NK-92 treated with Interleukin-12 subunit alpha and Interleukin-12 subunit beta, amount 100 ng/mL, for 24 hours (cell line): ENCODE results near the gene C1QA.

Source experiments
- DNase-seq: peaks from one replicate; lab custom pipeline; 2025; lab: John Stamatoyannopoulos, UW

C1QA gene

GRCh38 chr1:22612671-22613571 is 23.5 kb upstream of the C1QA start:
- DNase-seq: no peak

DNA sequence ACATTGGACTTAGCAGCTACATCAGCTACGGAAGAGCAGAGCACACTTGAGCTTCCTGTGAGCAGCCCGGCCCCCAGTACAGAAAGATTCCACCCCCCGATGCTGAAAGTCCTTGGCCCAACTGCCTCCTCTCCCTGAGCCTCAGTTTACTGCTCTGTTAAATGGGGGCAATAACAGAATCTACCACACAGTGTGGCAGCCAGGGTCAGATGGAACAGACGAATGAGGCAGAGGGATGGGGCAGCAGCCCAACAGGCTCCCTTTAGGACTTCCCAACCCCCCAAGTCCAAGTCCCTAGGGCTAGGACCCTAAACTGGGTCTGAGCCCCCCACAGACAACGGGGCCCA is 22.9 kb upstream of the C1QA start:
- no peak for DNase-seq

GRCh38 chr1:22613951-22614350 is 22.5 kb upstream of the C1QA start:
- DNase-seq: no peak

DNA sequence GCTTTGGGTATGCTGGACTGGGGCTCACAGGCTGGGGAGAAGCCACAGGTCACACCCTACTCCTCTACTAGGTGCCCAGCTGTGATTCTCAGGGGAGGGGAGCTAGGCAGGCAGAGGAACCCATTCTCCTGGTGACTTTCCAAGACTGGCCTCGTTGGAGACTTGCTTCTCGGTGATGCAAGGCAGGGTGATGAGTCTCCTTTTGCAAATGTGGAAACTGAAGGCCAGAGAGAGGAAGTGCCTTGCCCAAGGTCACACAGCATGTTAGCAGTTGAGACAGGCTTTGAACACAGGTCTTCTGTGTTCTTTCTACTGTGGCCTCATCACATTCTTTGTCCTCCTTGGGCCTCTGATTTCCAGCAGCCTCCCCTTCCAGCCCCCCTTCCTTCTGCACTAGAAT is 20.5 kb upstream of the C1QA start:
- DNase-seq: no peak

DNA sequence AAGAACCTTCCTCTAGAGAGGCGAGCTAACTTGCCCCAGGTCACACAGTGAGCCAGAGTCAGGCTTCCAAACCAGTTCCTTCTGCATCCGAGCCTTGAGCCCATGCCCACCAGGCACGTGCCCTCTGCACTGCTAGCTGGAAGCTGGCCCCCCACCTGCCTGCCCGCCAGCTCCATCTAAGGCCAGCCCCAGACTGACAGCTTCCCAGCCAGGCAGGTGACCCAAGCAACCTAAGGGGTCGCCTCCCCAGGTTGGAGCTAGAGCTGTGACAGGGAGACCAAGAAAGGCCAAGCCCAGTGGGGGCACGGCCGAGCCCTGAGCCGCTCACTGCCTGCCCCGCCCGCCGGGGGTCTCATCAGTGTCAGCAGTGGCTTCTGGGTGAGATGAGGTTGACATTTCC is 19.9 kb upstream of the C1QA start:
- DNase-seq: no peak

DNA sequence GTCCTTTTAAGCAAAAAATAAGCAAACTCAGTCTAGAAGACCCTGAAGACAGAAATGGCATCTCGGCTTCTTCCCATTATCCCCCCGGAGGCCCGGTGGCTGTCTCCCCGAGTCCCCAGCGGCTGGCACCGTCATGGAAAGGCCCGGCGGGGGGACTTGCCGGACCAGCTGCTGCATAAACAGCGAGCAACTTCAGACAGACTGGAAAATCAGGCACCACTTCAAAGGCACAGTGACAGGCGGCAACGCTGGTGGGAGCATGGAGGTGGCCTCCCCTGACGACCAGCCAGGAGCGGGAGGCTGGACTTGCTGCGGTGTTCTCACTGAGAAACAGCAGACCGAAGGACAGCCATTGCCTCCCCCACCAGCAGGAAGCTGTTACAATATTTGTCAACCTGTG is 18.4 kb upstream of the C1QA start:
- no peak for DNase-seq

DNA sequence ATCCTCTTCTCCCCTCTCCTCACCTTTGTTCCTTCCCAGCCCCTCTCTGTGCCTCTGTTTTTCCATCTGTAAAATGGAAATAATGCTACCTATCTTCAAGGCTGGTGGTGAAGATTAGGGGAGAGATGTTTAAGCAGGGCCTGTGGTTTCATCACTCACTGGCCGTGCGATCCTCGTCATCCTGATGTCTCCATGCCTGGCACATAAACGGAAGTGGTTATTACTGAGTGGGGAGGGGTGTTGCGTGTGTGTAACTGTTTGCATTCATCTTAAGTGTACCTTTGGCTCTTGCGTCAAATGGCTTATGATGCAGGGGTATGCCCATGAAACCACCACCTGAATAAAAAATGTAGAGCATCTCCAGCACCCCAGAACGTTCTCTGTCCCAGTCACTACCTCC is 17.2 kb upstream of the C1QA start:
- peak; percentile 63 for DNase-seq

DNA sequence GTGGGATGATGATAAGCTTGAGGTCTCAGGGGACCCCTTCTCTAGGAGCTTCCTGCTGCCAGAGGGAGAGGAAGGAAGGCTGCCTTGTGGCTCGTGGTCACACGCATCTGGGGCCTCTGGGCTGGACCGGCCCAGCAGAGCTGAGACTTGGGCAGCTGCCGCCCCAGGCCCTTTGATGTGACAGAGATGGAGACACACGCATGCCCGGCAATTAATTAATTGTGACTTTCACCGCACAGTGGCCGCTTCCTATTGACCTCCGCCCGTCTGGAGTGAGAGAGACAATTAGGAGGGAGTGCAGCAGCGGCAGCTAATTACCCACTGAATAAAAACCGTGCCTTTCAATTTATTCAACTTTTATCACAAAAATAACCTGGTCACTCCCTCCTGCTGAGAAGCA is 16.6 kb upstream of the C1QA start:
- no peak for DNase-seq

DNA sequence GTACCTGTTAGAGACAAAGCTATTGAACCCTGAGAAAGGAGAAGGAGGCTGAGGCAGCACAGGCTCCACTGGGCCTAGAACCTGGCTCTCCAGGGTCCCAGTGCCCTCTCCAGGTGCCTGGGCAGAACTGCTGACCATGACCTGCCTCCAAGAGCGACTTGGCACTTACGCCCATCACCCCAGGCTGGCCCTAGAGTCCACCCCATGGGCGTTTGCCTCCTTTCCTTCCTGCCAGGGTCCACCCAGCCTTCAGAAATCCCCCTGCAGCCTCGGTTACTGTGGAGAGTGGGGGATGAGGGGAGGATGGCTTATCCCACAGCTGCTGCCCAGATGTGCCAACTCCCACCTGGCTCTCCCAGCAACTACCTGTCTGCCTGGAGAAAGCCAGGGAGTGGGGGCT is 14.7 kb upstream of the C1QA start:
- no peak for DNase-seq

DNA sequence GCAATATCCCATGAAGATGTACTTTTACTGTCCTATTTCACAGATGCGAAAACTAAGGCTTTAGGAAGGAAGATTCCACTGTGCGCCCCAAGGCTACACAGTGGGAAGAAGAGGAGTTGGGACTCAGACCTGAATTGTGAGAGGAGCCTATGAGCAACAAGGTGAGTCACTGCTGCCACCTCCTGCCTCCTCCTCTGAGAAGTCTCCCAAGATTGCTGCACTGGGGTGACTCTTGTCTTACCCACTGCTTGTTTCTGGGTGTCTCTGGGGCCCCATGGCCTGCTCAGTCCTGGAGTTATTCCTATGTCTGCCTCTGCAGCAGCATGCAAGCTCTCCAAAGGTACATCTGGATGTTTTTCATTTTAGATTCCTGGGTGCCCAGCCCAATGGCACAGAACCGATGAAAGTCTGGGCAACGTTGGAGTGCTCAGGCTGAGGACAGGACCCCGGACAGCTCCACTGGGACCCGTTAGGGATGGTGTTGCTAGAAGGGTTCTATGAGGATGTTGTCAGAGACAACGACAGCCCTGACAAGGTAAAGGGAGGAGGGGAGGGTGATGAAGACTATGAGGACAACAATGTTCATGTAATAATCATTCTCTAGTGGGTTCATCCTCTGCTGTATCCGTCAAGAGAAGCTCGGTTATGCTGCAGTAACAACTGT is 11.0 kb upstream of the C1QA start:
- no peak for DNase-seq

DNA sequence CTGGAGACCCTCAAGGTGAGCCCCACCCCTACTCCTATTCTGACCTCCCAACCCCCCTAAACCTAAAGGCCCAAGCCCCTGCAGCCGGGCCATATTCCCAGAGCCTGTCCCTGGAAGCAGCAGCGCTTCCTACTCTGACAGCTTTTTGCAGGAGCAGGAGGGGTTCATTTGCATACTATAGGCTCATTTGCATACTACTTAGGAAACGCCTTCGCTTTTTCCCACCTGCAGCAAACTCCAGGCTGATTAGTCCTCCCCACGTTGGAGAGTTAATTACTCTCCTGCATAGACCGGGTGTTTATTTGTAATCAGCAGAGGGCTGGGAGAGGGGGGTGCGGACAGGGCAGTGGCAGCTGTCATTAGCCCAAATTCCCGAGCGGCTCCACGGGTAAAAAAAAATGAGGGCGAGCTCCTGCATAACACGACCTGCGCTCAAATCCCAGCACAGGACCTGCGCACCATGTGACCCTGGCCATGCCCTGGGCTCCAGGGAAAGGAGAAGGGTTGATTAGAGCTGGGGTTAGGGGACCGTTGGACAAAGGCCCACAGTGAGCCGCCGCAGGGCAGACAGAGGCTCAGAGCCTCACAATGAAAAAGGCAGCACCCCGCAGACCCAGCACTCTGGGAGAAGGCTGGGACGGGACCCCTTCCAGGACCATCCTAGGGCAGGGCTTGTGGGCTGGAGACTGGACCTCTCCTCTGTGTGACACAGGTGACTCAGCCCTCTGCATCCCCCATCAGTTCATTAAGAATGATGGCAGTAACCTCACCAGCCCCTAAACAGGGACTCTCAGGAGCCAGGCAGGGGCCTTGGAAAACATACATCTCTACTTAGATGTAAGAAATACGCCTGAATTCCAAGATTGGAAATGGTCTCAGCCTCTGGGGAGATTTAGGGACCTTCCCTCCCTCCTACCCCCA is 9.9 kb upstream of the C1QA start:
- no peak for DNase-seq

GRCh38 chr1:22627331-22627730 is 9.1 kb upstream of the C1QA start:
- no peak for DNase-seq

DNA sequence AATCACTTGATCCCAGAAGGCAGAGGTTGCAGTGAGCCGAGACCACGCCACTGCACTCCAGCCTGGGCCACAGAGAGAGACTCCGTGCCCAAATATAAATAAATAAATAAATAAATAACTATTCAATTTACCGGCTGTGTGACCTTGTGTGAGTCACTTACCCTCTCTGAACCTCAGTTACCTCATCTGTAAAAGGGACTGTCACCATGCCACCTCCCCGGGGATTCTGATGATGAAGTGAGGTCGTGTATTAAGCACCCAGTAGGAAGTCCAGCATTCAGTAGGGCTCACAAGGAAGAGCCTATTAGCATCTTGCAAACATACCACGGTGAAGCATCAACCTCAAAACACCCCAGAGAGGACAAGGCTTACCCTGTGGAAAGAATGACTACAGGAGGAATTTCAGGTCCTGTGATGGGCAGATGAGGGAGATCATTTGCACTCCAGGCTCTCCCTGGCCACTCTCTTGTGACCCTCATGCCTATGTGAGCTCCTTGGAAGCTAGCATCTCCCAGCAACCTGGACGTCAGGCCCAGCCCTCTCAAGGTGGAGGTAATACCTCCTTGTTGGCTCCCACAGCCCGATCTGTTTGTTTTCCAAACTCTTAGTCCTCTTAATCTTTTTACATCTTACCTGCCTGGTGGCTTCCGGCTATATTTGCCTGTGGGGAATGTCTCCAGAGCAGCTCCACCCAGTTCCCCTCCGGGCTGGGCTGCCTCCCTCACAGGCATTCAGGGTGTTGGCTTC is 7.6 kb upstream of the C1QA start:
- no peak for DNase-seq

GRCh38 chr1:22629886-22630285 is 6.5 kb upstream of the C1QA start:
- DNase-seq: no peak

- no peak for DNase-seq
Measured at GRCh38 chr1:22633697-22634463, 2.5 kb upstream of the C1QA start.

- DNase-seq: no peak
Measured at GRCh38 chr1:22635436-22635835, 992 bp upstream of the C1QA start.

GRCh38 chr1:22636927-22637326 is 499 bp downstream of the C1QA start:
- no peak for DNase-seq

GRCh38 chr1:22637907-22638445 is 1.5 kb downstream of the C1QA start:
- DNase-seq: no peak

DNA sequence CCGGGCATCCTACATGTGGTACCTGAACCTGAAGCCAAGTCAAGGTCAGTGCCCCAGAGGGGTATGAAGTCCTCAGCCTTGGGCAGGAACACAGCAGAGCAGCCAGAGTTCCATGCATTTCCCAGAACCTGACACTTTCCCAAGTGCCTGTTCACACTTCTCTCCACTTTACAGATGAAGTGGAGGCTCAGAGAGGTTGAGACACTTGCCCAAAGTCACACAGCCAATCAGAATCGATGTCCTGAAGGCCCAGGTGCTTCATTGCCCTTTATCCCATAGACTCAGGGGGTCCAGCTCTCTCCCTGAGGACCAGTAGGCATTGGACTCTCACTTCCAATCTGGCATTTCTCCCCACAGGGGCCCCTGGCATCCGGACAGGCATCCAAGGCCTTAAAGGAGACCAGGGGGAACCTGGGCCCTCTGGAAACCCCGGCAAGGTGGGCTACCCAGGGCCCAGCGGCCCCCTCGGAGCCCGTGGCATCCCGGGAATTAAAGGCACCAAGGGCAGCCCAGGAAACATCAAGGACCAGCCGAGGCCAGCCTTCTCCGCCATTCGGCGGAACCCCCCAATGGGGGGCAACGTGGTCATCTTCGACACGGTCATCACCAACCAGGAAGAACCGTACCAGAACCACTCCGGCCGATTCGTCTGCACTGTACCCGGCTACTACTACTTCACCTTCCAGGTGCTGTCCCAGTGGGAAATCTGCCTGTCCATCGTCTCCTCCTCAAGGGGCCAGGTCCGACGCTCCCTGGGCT is 2.2 kb downstream of the C1QA start:
- no peak for DNase-seq

DNA sequence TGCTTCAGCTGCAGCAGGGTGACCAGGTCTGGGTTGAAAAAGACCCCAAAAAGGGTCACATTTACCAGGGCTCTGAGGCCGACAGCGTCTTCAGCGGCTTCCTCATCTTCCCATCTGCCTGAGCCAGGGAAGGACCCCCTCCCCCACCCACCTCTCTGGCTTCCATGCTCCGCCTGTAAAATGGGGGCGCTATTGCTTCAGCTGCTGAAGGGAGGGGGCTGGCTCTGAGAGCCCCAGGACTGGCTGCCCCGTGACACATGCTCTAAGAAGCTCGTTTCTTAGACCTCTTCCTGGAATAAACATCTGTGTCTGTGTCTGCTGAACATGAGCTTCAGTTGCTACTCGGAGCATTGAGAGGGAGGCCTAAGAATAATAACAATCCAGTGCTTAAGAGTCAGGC is 2.9 kb downstream of the C1QA start:
- no peak for DNase-seq
